Loucy (cell line): ENCODE data around the gene SSC4D.

Source experiments
- H2AFZ ChIP-seq: fragments of 200-600 bp; sonication (generic); 2 replicates; pipeline ENCODE4 v1.6.0; 2016; ENCODE audit warnings: antibody characterized with exemption, mild to moderate bottlenecking, low read length, moderate library complexity
- H3F3A ChIP-seq: fragments of 200-600 bp; 2 replicates; pipeline ENCODE4 v1.6.0; 2016; ENCODE audit warnings: antibody characterized with exemption, low read depth, mild to moderate bottlenecking
- H3K27me3 ChIP-seq: fragments of 200-600 bp; sonication (generic); 2 replicates; pipeline ENCODE4 v1.6.1; 2014; ENCODE audit warnings: low read length, mild to moderate bottlenecking; ENCODE audit not compliant: insufficient read depth, poor library complexity, severe bottlenecking
- H3K36me3 ChIP-seq: fragments of 200-600 bp; sonication (generic); 2 replicates; pipeline ENCODE4 v1.6.1; 2016; ENCODE audit warnings: low read length; ENCODE audit not compliant: insufficient read depth
- H3K4me1 ChIP-seq: fragments of 200-600 bp; sonication (generic); 2 replicates; pipeline ENCODE4 v1.5.1; 2014; ENCODE audit warnings: low read length, mild to moderate bottlenecking; ENCODE audit not compliant: insufficient read depth, poor library complexity, severe bottlenecking
- H3K4me2 ChIP-seq: fragments of 200-600 bp; sonication (generic); 2 replicates; pipeline ENCODE4 v1.6.0; 2014; ENCODE audit warnings: antibody characterized with exemption, low read length, low read depth, mild to moderate bottlenecking; ENCODE audit not compliant: poor library complexity, severe bottlenecking
- H3K4me3 ChIP-seq: fragments of 200-600 bp; sonication (generic); 2 replicates; pipeline ENCODE4 v1.5.1; 2014; ENCODE audit warnings: low read length, mild to moderate bottlenecking, mixed read lengths; ENCODE audit not compliant: poor library complexity, severe bottlenecking
- H3K79me2 ChIP-seq: fragments of 200-600 bp; sonication (generic); 2 replicates; pipeline ENCODE4 v1.6.1; 2014; ENCODE audit warnings: low read length; ENCODE audit not compliant: insufficient read depth
- H3K9ac ChIP-seq: fragments of 200-600 bp; sonication (generic); 2 replicates; pipeline ENCODE4 v1.6.0; 2014; ENCODE audit warnings: mild to moderate bottlenecking, low read depth, low read length, moderate library complexity; ENCODE audit not compliant: poor library complexity, severe bottlenecking
- H3K9me2 ChIP-seq: fragments of 200-600 bp; sonication (generic); replicated peaks from 2 replicates; pipeline ENCODE4 v1.6.1; 2016; ENCODE audit warnings: low read depth, low read length, mixed read lengths
- H3K9me3 ChIP-seq: fragments of 200-600 bp; sonication (generic); 2 replicates; pipeline ENCODE4 v1.6.1; 2014; ENCODE audit warnings: mild to moderate bottlenecking, antibody characterized with exemption, low read length, low read depth; ENCODE audit not compliant: insufficient read depth
- H4K20me1 ChIP-seq: fragments of 200-600 bp; sonication (generic); 2 replicates; pipeline ENCODE4 v1.6.0; 2014; ENCODE audit warnings: antibody characterized with exemption, low read length, mild to moderate bottlenecking; ENCODE audit not compliant: insufficient read depth, poor library complexity, severe bottlenecking
- CTCF ChIP-seq: fragments of 200-600 bp; sonication (generic); conservative IDR thresholded peaks from 2 replicates; pipeline ENCODE4 v1.5.1; 2014; ENCODE audit warnings: mild to moderate bottlenecking, antibody characterized with exemption, low read length
- EZH2phosphoT487 ChIP-seq: fragments of 200-600 bp; IDR thresholded peaks from 2 replicates; pipeline ENCODE4 v1.6.1; 2018; ENCODE audit warnings: antibody characterized with exemption, mild to moderate bottlenecking, moderate library complexity, borderline replicate concordance

The SSC4D gene

GRCh38 chr7:76343931-76344321 is 65.6 kb downstream of the SSC4D start:
- 0 out of 2 replicates have a peak, but pooled peaks cover 4% of the 10 kb centered on the region for H3F3A ChIP-seq
- H2AFZ ChIP-seq, result no peak overlapping the region
- H4K20me1 ChIP-seq, result peaks cover 87% of the 10 kb centered on the region
- H3K9me2 ChIP-seq, result no peaks in the 10 kb centered on the region
- H3K9me3 ChIP-seq, result no peaks in the 10 kb centered on the region
- no peak for TF ChIP-seq CTCF
- no peak for TF ChIP-seq EZH2phosphoT487
- peaks cover 99% of the 10 kb centered on the region for H3K79me2 ChIP-seq
- no peak overlapping the region for H3K9ac ChIP-seq
- H3K27me3 ChIP-seq, result no peaks in the 10 kb centered on the region
- H3K36me3 ChIP-seq, result peaks cover 85% of the 10 kb centered on the region
- no peak overlapping the region for H3K4me3 ChIP-seq
- peaks cover 14% of the 10 kb centered on the region for H3K4me1 ChIP-seq
- H3K4me2 ChIP-seq, result no peak overlapping the region

- Histone ChIP-seq H3K79me2 (peaks cover 99% of the 10 kb centered on the region), H3F3A (0 out of 2 replicates have a peak, but pooled peaks cover 4% of the 10 kb centered on the region), H3K36me3 (peaks cover 85% of the 10 kb centered on the region), H3K9me3 (no peaks in the 10 kb centered on the region), H3K4me2 (no peak overlapping the region), H2AFZ (no peak overlapping the region), H3K4me1 (peaks cover 14% of the 10 kb centered on the region), H3K27me3 (no peaks in the 10 kb centered on the region), H3K4me3 (no peak overlapping the region), H3K9me2 (no peaks in the 10 kb centered on the region), H3K9ac (no peak overlapping the region), H4K20me1 (peaks cover 88% of the 10 kb centered on the region)
- TF ChIP-seq CTCF, result no peak
- no peak for TF ChIP-seq EZH2phosphoT487
These were observed 66.1 kb downstream of the SSC4D start for GRCh38 chr7:76343294-76343930.

DNA sequence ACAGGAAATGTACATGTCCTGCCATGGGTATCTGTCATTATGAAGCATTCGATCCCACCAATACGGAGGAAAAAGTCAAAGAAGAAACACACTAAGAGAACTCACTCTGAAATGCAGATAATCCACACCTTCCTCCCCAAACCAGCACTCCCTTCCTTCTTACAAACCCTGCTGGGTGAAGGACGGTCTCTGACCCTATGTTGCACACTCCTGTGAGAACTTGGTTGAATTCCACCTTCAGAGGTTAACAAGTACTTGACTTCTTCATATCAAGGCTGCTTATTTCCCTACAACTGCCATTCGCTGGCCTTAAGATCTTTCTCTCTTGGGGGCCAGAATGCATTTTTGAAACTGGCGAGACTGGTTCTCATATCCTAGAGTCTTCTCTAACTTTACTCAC is 67.3 kb downstream of the SSC4D start:
- H3K36me3 ChIP-seq, result peaks cover 81% of the 10 kb centered on the region; the same call in 1 of the 2 replicates

More for the DNA sequence above, 67.3 kb downstream of the SSC4D start:
- Histone ChIP-seq H3K4me3 (no peak overlapping the region), H3K9ac (no peak overlapping the region), H3K9me2 (no peaks in the 10 kb centered on the region), H3F3A (no peaks in the 10 kb centered on the region), H3K27me3 (no peaks in the 10 kb centered on the region), H4K20me1 (peaks cover 88% of the 10 kb centered on the region), H3K4me1 (peaks cover 11% of the 10 kb centered on the region), H3K9me3 (no peaks in the 10 kb centered on the region), H2AFZ (no peak overlapping the region), H3K79me2 (peaks cover 100% of the 10 kb centered on the region), H3K4me2 (no peak overlapping the region)
- no peak for TF ChIP-seq EZH2phosphoT487
- TF ChIP-seq CTCF, result no peak
